SHP77 treated with DMSO at 0.1 percent for 48 hours (cell line): ENCODE data around the gene LPIN3.
"Not testable (repeated sequence)": the region's sequence is repeated elsewhere in the genome, so short reads cannot be mapped to it uniquely, and the experiment has no call there.

Experiments used
- DNase-seq: peaks from one replicate; lab custom pipeline; 2025; lab: John Stamatoyannopoulos, UW

LPIN3 gene, protein sequence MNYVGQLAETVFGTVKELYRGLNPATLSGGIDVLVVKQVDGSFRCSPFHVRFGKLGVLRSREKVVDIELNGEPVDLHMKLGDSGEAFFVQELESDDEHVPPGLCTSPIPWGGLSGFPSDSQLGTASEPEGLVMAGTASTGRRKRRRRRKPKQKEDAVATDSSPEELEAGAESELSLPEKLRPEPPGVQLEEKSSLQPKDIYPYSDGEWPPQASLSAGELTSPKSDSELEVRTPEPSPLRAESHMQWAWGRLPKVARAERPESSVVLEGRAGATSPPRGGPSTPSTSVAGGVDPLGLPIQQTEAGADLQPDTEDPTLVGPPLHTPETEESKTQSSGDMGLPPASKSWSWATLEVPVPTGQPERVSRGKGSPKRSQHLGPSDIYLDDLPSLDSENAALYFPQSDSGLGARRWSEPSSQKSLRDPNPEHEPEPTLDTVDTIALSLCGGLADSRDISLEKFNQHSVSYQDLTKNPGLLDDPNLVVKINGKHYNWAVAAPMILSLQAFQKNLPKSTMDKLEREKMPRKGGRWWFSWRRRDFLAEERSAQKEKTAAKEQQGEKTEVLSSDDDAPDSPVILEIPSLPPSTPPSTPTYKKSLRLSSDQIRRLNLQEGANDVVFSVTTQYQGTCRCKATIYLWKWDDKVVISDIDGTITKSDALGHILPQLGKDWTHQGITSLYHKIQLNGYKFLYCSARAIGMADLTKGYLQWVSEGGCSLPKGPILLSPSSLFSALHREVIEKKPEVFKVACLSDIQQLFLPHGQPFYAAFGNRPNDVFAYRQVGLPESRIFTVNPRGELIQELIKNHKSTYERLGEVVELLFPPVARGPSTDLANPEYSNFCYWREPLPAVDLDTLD

DNA sequence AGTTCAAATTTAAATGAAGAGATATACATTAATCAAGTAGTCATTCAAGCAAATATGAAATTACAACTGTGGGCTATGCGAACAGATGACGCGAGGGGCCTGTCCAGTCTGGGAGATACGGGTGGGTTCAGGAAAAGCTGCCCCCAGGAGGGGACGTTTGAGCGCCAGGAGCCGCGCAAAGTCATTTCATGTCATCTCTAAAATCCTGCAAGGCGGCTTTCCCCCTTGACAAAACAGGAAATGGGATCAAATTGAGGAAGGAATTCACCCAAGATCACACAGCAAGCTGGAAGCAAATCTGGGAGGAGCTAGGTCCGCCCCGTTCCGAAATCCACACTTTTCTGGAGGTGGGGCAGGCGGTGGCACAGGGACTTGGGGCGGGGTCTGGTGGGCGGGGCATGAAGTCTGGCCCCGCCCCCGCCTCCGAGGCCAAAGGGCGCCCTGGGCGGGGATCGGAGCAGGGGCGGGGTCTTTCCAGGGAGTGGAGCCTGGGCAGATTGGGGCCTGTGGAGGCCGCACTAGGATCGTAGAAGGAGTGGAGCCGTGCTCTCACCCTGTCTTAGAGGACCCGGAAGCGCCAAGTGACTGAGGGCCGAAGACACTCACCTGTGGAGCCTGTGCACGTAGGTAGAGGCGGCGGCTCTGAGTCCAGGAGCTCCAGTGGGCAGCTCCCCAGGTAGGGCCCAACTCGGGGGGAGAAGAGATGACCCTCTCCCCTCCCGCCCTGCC is at the start of gene LPIN3:
Gene LPIN3 (plus strand): TSS at position 495 of the 729 bp plus-strand sequence. CDS start 4,983 bp downstream, outside the sequence.
- DNase-seq = peak; percentile 42

DNA sequence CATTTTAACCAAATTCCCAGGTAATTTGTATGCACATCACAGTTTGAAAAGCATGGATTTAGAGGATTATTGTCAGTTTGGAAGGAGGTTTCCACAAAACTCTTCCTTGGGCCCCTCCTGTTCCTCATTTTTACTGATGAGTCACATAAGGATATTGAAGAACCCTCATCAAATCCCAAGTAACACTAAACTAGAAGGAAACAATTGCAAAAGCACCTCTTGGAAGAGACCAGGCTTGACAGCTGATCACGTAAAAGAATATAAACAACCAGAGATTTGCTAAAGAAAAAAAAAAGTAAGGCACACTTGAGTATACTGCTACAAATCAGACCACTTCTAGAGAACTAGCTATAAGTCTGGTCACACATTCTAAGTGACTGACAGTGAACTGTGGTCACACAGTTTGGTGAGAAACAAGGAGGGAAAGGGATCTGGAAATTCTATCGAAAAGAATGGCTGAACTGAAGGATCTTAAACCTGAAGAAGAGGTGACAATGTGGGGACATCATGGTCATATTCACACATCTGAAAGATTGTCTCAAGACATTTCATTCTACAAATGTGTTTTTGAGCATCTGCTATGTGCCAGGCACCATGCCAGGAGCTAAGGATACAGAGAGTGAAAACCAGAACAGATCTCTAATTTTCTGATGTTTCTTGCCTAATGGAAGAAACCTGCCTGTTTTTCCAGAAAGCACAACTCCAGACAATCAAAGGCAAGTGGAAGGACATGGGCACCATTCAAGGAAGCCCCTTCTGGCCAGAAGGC is 47.2 kb upstream of the LPIN3 start:
- DNase-seq = no peak

DNA sequence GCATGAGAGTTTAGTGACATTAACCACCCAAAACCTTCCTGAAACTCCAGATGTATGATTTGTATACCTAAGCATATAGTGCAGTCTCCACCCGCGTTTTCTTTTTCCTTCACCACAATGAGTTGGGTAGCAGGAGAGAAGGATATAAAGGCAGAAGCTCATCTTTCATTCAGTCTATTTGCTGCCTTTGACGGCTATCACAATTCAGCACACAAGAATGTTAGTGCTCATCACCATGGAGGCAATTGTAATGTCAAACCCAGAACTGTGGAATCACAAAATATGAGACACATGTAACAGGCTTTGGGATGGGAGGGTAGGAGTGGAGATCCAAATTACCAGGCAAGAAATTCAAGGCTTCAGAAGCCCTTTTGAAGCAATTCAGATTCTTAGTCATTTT is 40.7 kb upstream of the LPIN3 start:
- DNase-seq = no peak

DNA sequence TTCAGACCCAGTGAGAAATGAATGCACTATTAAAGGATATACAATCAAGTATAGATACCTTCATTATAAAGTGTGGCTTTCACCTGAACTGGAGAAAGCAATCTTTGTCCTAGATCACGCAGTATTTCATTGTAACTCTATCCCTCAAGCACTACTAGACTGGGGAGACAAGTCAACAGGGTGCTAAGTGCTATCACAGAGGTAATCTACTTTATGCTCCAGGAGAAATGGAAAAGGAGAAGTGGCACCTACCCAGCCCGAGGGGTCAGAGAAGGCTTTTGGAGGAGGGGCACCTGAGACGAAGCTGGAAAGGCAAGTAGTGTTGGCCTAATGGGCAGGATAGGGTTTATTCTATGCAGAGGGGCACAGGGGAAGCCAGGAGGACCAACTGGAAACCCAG is 40.2 kb upstream of the LPIN3 start:
- DNase-seq = no peak

DNA sequence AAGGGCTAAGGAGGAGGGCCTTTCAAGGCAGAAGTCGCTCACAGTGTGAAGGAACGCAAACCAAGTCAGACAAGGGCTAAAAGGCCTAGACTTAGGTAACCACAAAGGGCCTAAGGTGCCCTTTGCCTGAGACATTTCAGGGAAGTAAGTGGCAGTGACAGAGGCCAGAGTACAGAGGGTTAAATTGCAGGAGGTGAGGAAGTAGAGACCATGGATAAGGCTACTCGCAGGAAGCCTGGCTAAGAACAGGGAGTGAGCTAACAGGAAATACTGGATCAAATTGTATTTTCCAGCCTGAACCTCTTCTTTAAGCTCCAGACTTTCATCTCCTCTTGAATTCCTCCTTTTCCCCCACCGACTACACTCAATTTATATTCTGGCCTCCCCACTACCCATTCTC is 39.7 kb upstream of the LPIN3 start:
- DNase-seq = no peak

DNA sequence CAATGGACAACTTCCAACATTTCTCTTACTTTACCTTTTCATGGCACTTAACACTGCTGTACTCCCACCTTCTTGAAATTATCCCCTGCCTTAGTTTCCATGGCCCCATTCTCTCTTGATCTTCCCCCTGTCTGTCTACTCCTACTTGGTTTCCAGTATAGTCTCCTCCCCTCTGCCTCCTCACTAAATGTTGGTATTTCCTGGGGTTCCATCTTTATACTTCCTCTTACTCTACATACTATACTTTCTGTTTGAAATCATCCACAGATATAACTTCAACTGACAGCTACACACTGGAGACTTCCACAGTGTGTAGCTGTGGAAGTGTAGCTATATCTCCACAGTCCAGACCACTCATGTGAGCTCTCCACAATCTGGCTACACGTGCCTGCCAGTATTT is 36.6 kb upstream of the LPIN3 start:
- DNase-seq = no peak

DNA sequence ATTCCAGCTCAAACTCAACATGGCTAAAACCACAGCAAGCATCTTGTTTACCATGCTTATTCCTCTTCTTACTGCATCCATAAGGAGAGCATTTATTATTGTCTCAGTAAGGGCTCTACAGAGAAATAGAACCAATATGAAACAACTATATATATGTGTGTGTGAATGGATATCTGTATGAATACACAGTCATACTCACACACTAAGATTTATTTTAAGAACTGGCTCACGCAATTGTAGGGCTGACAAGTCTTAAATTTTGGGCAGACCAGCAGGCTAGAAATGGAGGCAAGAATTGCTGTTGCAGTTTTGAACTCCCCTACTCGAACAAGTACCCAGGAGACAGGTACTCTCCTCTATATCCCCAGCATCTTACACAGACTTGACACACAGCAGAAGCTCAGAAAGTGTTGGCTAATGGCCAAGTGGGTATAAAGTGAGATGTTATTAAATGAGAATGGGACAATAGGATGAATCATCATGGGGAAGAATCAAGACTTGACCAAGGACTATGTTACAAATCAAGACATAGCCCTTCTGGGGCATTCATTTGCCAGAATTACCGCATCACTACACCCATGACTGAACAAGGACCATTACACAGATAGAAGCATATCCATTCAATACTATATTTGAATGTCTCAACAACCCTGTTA is 36.1 kb upstream of the LPIN3 start:
- no peak for DNase-seq

DNA sequence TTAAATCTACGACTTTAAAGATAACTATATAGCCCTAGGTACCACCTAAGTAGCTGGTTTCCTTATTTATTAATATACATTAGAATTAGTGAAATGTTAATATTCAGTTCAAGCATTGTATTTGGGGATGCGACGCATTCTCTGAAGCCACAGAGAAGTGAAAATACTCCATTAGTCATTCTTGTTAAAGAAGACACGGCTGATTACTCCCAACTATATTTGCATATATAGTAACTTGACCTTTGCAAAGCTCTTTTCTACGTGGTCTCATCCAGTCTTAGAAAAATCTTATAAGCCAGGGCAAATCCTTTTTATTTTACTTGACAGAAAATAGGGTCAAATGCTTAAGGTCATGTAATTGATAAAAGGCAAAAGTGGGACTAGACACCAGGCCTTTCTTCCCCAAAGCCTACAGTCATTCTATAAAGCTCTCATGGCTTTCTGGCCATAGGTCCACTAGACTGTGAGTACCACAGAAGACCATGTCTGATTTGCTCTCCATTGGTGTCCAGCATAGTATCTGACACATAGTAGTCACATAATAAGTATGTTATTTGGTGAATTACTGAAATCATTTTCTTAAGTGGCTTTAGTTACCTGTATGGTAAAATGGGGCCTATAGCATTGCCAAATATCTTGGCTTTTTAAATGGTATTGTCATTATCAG is 34.4 kb upstream of the LPIN3 start:
- no peak for DNase-seq

DNA sequence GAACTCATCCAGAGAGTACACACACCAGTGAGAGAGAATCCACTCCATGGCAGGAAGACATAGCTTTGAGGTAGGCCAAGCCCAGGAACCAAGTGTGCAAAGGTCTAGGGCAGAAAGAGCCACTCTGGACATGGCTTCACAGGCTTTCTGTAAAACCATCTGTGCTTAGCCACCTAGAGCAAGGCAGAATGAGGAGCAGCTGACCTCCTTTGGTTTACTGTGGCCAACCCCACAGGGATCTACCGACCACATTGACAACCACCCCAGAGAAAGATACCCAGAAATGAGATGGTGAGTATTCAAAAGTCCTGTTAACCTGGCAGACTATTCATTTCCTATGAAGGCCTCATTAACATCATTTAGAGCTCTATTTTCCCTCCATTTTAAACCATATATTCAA is 33.6 kb upstream of the LPIN3 start:
- no peak for DNase-seq

DNA sequence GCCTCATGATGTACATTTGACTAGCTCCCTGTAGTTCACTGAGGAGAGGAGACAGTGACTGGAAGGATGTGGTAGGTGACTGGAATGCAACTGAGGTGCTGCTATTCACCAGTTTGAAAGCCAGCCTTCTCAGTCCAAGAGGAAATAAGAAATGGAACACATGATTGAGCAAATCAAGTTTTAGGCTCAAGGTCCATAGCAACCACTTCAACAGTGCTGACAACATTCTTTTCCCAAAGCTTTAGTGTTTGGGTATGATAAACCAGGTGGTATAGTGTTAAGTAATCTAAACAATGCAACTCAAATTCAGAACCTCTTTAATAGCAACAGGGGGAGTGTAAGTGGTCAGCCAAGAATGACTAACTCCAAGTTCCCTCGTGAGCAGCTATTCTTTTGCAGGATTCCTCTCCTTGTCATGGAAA is 32.3 kb upstream of the LPIN3 start:
- DNase-seq = no peak

DNA sequence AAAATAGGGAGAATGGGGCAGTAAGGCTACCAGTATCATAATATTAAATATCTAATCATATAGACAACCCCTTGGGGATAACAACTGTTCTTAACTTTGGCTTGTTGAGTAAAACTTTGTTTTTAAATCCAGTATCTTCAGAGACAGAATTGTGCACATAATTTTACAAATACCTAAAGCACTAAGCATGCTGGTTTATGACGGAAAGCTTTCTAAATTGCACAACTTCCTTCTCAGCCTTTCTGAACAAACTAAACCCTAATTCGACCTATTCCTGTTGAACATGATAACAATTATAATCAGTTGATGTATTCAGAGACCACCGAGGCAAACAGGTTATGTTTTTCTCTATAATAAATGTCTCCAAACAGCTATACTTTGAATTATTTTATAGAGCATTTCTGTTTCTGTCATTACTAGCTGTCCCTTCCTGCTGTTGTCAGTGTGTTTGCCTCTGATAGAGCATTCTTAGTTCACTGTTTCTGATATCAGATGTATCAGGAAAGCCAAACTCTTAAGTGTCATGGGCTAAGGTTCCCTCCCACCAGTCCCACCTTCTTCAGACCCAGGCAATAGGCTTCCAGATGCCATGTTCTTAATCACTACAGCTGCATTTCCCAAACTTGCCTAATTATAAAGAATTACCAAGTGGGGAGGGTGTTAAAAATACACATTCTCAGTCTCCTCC is 31.8 kb upstream of the LPIN3 start:
- DNase-seq = no peak

DNA sequence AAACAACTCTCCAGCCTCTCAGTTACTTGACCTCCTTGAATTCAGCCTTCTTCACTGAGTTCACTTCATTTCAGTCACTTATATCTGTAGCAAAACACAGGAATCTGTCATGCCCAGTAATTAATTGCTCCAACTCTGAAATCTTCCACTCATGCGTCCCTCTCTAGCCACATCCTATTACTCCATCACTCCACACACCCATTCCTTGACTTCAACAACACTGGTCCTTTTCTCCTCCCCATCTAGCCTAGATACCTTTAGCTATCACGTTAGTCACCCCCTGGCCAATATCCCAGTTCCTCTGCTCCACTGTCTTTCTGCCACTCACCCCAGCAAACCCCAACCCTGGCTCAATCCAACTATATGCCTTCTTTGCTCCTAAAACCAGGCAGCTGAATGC is 30.8 kb upstream of the LPIN3 start:
- DNase-seq = no peak

DNA sequence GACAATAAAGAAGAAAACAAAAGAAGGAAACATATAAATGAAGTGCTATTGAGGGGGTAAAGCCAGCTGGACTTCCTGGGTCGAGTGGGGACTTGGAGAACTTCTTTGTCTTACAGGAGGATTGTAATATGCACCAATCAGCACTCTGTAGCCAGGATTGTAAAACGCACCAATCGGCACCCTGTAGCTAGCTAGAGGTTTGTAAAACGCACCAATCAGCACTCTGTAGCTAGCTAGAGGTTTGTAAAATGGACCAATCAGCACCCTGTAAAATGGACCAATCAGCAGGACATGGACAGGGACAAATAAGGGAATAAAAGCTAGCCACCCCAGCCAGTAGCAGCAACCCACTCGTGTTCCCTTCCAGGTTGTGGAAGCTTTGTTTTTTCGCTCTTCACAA is 28.6 kb upstream of the LPIN3 start:
- not testable (repeated sequence) for DNase-seq

DNA sequence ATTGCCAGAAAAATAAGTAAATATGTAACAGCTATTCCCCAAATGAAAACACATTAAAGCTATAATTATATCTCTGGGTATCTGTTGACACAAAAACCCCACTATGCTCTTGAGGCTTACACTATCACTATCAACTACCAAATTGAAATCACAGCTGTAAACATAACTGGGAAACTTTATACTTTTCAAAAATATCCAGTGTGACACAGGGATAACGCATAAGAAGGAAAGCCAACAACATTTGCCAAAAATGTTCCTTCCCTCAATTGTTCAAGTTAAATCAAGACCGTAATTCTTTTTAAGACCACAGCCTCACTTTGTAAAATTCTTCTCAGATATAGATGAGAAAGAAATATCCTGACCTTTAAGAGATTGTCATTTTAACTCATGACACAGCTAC is 26.2 kb upstream of the LPIN3 start:
- DNase-seq = no peak

DNA sequence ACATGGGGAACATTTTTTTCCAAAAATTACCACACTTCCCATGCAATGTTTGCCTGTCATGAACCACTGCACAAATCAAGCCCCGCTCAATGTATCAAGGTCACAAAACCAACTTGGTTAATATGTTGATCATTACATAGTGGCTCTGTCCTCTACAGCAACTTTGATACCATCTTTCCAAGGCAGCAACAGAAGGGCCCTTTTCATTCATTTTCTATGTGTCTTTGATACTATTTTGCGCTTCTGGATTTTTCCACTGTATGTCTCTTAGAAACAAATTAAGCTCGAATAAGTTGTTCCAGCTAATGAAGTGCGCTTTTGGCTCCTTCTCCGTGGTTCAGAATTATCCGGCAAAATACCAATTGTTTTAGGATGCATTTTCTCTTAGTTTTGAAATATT is 24.6 kb upstream of the LPIN3 start:
- no peak for DNase-seq

DNA sequence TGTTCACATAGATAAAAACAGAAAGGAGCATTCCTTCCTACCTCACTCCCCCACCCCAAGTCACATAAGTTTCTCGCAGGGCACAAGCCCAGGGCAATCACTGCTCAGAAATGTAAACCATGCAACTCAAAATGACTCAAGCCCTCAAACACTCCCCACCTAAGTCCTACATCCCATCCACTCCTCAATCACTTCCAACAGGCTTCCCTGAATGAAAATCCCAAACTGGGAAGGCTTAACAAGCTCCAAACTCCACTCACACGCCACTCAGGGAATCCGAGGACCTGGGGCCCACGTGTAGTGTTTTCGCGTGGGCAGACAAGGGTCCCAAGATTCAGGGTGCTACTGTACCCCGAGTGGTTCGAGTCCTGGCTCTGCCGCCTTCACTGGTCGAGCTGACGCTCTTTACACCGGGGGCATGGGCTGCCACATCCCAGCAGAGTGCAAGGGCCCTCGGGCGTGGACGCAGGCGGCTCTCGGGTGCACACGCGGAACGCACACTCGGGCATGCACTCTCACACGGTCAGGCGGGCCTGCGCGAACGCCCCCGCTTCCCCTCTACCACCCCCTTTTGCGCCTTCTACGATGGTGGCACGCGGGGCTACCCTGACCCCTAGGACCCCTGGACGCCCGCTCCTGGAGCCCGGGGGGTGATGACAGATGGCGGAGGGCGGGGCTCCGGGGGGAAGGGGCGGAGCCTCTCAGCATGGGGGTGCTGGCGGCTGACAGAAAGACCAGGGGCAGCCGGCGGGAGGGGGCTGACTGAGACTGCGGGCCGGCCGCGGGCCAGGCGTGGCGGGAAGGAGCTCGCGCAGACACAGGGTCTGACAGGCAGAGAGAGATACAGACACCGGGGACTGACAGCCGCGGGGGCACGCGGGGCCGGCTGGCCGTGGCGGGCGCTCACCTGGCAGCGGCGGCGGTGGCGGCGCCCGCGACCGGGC is 23.7 kb upstream of the LPIN3 start:
- no peak for DNase-seq

DNA sequence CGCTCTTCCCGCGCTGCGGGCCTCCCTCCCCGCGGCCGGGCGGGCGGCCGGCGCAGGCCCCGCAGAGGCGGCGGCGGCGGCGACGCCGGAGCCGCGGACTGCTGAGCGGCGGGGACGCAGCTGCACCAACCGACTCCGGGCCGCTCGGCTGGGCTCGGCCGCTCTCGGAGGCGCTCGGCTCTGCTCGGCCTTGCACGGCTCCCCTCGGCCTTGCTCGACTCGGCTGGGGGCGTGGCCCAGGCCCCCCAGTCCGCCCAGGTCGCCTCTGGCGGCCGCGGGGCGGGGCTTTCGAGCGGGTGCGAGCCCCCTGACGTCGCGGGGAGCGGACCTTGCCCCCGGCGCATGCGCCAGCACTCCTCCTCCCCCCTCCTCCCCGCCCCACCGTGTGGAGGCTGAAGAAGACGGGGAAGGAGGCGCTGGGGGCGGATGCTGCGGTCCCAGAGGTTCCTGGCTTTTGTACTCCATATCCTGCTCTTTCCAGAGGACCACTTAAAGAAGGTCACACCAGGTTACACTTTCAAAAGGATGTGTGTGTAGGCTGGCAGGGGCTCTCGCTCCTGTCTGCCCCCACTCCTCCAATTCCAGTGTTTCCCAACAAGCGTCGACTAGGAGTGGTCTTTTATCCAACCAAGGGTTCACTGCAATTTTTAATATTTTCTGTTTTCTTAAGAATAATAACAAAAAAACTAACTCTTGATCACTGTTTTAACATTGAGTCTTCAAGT is 22.9 kb upstream of the LPIN3 start, which contains the start of gene ZHX3:
Gene ZHX3 (minus strand): TSS at position 186 of the 725 bp plus-strand sequence. CDS start 112,815 bp downstream, outside the sequence.
- peak; percentile 78 for DNase-seq

DNA sequence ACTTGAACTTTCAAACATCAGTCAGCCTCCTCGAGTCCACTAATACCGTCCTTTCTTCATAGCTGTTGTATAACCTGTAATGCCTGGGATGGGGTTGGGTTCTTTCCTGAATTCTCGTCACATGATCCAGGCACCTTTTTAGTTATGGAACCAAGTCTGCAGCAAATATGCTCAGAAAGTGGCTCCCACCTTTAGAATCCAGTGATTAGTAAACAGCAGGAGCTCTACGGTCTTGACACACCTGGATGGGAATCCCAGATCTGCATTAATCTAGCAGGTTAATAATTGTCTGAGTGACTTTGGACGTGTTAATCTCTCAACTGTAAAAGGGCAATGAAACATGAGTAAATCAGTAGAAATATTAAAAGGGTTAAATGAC is 22.4 kb upstream of the LPIN3 start:
- no peak for DNase-seq
